ENCODE data around the gene DUOX1.

GRCh38 chr15:45102226-45102625 is 27.6 kb upstream of the DUOX1 start:
- TF ChIP-seq EZH2 (IDR thresholded peaks at IDR 0.05; ENCODE audit: insufficient read depth, low read length) (no peak), CTCF (IDR thresholded peaks at IDR 0.05; ENCODE audit: insufficient read depth, low read depth, low read length) (no peak)

Data from astrocyte (in vitro differentiated cells and primary cell).